ENCODE data around the gene CCSER1.

Gene CCSER1

DNA sequence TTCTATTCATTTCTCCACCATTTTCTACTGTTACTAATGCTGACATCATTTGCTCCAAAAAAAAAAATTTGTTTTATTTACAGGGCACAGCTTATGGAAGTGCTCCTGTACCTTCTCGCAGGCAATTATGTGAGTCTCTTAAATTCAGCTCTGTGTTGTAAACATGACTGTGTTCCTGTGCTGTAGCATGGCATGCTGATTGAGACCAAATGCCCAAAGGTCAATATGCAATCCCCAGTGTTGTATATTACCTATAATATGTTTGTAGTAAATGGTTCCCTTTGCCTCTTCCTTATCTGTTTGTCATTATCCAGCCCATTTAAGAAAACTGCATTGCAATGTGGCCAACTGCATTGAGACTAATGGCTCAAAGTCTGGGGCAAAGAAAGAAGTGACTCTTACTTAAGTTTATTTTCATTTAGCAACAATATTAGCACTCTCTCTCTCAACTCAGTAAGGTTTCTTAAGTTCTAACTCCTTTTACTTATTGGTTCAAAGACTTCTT, 1156.6 kb downstream of the CCSER1 start:
- TF ChIP-seq CTCF (IDR thresholded peaks at IDR 0.05; ENCODE audit: extremely low read depth, missing control alignments), result no peak

GRCh38 chr4:91284480-91284879, 1157.3 kb downstream of the CCSER1 start:
- no peak for TF ChIP-seq CTCF (IDR thresholded peaks at IDR 0.05; ENCODE audit: extremely low read depth, missing control alignments)
- DNase-seq (ENCODE audit: low spot score), result no peak

More for the DNA sequence above, 1156.6 kb downstream of the CCSER1 start:
- no peak for DNase-seq (ENCODE audit: low spot score)

- no peak for DNase-seq (ENCODE audit: low spot score)
Measured at GRCh38 chr4:91285487-91285886, 1158.3 kb downstream of the CCSER1 start.

GRCh38 chr4:91288702-91289311, 1161.6 kb downstream of the CCSER1 start:
- no peak for DNase-seq (ENCODE audit: low spot score)
- no peak for TF ChIP-seq CTCF (IDR thresholded peaks at IDR 0.05; ENCODE audit: extremely low read depth, missing control alignments)

More at GRCh38 chr4:91285487-91285886, 1158.3 kb downstream of the CCSER1 start:
- TF ChIP-seq CTCF (IDR thresholded peaks at IDR 0.05; ENCODE audit: extremely low read depth, missing control alignments), result no peak

- no peak for TF ChIP-seq CTCF (IDR thresholded peaks at IDR 0.05; ENCODE audit: extremely low read depth, missing control alignments)
- no peak for DNase-seq (ENCODE audit: low spot score)
Measured at GRCh38 chr4:91298156-91298700, 1171.0 kb downstream of the CCSER1 start.

- DNase-seq (ENCODE audit: low spot score), result no peak
- TF ChIP-seq CTCF (IDR thresholded peaks at IDR 0.05; ENCODE audit: extremely low read depth, missing control alignments), result no peak
Measured at GRCh38 chr4:91298824-91299223, 1171.6 kb downstream of the CCSER1 start.

DNA sequence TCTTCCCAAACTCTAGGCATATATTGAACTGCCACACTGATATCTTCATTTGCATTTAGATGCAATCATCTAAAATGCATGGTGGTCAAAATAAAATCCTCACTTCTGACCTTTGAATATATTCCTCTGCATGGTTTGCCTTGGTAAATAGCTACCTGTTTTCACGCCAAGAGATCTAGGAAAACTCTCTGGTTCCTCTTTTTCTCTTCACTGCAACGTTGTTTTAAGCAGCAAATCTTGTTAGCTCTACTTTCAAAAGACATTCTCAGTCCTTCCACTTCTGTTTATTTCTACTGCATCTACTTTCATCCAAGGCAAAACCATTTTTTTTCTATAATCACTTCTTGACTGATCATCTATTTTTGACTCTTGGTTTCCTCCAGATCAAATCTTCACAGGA, 1174.9 kb downstream of the CCSER1 start:
- no peak for TF ChIP-seq CTCF (IDR thresholded peaks at IDR 0.05; ENCODE audit: extremely low read depth, missing control alignments)
- no peak for DNase-seq (ENCODE audit: low spot score)
